Activated T-helper 1 cell treated with anti-CD3 and anti-CD28 coated beads, Interleukin-2, amount 50 U/mL, for 16 hours (primary cell): Measurements from ENCODE around the gene FIGLA.
A peak's percentile ranks its signal among the peaks of the same experiment; 100 is the strongest.
"Not testable (repeated sequence)": the region's sequence is repeated elsewhere in the genome, so short reads cannot be mapped to it uniquely, and the experiment has no call there.

Source experiments
- DNase-seq, 2 donors: peaks; one replicate each; pipeline ENCODE4 v3.0.0-alpha.2; 2020; ENCODE audit warnings: low read depth in 1 of 2, low spot score in 1 of 2

FIGLA gene

DNA sequence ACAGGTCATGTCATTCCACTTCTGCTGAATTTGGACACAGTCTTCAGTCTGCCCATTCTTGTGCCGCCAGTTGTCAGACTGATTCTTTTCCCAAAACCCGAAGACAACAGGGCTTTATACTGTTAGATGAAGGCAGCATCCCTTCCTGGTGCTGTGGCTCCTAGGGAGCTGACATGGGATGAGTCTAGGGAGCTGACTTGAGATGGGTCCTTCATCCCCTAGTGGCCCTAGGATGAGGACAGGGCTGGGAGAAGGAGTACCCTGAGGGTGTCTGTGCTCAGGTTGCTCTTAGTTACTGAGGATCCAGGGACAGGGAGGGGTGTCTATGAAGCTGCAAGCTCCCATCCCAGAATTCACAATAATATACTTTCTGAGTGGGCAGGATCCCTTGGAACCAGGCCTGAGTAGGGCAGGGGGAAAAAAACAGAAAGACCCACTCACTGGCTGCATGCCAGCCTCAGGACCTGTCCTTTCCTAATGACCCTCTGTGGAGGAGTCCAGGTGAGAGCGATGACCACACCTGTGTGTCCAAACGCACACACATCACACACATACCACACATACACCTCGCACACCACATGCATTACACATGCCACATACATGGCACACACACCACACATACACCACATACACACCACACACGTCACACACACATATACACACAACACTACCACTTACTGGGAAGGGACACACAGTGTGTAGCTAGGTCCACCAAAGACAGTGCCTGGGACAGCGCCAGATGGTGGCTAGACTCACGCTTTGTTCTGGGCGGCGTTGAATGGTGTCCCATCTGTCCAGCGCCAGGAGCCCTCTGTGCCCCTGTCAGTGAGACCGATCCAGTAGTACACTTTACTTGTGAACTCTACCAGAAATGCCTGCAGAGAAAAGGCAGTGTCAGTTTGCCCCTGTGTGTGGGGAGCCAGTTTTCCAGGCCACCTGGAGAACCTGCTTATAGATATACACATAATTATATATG, 18.8 kb upstream of the FIGLA start:
- no peak for DNase-seq

DNA sequence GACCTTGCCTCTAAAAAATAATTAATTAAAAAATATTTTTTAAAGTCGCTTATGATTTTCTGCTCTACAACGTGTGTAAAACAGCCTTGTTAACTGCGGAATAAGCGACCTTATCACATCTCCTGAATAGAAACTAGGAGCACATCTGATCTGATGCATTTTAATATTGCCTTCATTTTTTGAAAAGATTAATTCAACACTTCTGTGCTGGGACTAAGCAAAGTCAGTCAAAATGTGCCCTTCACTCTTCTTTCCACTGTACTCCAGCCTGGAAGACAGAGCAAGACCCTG, 17.3 kb upstream of the FIGLA start:
- DNase-seq, result no peak

GRCh38 chr2:70807102-70807827, 16.8 kb upstream of the FIGLA start:
- no peak for DNase-seq

GRCh38 chr2:70806620-70807019, 16.2 kb upstream of the FIGLA start:
- DNase-seq, result no peak

DNA sequence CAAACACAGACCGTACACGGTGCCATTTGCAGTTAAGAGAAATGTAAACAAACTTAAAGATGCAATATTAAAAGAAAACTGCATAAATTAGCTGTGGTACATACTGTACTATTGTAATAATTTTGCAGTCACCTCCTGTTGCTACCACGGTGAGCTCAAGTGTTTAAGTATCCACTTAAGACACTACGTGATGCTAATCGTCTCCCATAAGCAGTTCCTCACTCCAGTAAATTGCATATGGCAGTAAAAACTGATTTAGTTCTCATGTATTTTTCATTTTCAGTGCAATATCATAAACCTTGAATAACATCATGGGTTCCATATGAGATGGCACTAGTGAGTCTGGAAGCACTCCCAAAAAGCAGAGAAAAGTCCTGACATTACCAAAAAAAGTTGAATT, 15.6 kb upstream of the FIGLA start:
- DNase-seq, result no peak

DNA sequence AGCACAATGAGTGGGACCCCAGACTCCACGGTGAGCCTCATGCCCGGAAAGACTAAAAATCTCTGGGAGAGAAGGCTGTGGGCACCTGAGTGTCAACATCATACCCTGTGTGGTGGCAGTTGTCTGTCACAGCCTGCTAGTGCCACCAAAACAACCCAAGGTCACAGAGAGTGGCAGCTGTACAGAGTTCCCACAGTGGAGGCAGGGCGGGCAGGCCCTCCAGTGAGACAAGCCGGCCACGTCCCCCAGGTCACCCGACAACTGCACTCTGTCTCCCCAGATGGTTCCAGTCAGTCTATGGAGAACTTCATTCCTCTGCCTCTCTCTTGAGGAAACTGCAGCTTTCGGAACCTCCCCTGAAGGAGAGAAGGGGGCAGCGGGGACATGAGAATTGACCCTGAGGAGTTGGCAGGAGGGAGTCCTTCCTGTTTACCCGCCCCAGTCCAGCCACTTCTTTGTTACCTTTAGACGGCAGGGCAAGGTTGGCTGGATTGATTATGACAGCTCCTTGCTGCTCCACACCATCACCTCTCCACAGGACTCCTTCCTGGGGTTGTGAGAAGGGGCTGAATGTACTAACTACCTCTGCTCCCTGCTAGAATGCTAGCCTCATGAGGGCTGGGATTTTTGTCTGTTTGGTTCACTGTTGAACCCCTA, 11.3 kb upstream of the FIGLA start:
- DNase-seq, result no peak

DNA sequence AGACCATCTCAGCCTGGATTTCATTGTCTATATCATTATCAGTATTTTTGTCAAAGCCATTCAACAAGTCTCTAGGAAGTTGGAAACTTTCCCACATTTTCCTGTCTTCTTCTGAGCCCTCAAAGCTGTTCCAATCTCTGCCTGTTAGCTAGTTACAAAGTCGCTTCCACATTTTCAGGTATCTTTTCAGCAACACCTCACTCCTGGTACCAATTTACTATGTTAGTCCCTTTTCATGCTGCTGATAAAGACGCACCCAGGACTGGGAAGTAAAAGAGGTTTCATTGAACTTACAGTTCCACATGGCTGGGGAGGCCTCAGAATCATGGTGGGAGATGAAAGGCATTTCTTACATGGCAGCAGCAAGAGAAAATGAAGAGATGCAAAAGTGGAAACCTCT, 9.3 kb upstream of the FIGLA start:
- no peak for DNase-seq

GRCh38 chr2:70797996-70798395, 7.6 kb upstream of the FIGLA start:
- not testable (repeated sequence) for DNase-seq

GRCh38 chr2:70797506-70797905, 7.1 kb upstream of the FIGLA start:
- DNase-seq, result no peak

DNA sequence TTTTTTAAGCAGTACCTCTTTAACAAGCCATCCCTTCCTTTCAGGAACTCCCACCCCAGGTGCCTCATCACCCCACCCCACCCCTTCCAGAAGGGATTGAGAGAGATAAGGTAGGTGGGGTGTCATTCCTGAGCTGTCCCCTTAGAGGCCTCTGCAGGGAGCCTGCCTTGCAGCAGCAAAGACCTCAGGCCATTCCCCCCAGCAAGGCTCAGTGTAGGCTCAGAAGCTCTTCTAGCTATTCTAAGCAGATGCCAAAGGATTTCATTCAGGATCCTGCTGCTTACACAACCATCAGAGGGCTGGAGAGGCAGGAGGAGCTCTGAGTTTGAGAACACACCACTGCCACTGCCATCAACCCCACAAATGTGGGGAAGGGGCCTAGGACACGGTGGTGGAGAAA, 5.8 kb upstream of the FIGLA start:
- DNase-seq, result no peak

- DNase-seq, result no peak
Observed at GRCh38 chr2:70795164-70795995, 4.9 kb upstream of the FIGLA start.

DNA sequence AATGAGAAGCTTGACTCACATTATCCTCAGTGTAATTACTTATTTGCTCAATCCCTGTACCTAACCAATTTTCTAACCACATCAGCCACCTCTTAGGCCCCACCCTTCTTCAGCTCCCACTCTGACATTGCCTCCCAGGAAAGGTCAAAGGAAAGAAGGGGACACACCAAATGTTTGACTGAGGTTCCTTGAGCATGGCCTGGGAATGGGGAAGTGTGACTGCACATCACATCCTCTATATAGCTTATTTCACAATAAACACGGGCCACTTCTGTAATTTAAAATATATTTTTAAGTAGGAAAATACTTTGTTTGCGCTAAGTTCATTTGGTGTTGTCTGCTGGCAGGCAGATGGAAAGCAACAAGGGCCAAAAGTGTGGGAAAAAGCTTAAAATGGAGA, 3.0 kb upstream of the FIGLA start:
- no peak for DNase-seq

DNA sequence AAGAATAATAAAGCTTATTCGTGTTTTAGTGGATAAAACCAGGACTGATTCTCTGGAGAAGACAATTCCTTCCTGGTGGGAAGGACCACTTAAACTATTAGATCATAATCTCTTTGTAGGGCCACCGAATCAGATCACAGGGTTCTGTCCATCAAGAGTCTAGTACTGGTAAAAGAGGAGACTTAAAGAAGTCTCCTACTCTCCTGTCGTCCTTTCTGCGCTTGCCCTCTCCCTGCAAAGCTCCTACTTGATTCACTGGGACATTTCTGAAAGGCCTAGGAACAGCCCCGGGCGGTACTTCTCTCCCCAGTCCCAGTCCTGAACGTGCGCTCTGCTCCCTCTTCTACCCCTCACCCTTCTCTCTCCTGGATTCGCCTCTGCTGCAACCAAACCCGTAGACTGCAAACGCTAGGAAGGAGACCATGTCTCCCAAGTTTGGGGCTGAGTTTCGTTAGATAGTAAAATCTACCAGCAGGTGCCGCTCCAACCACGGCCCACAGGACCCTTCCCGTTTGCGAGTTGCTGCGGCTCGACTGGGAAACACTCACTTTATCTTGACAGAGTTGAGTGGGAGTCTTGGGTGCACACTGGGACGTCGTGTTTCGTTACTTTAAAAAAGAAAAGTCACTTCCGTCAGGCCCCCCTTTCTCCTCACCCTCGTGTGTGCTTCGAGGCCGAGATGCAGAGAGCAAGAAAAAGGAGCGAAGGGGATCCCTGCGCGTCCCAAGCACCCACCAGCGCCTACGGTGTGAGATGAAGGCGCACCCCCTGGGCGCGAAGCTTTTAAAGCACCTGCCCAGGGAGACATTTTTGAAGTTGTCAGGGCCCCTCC, 923 bp downstream of the FIGLA start:
- peak in 1 of 2 donors; percentile 27 for DNase-seq

- DNase-seq, result no peak
Observed at GRCh38 chr2:70785137-70785911, 5.1 kb downstream of the FIGLA start.

DNA sequence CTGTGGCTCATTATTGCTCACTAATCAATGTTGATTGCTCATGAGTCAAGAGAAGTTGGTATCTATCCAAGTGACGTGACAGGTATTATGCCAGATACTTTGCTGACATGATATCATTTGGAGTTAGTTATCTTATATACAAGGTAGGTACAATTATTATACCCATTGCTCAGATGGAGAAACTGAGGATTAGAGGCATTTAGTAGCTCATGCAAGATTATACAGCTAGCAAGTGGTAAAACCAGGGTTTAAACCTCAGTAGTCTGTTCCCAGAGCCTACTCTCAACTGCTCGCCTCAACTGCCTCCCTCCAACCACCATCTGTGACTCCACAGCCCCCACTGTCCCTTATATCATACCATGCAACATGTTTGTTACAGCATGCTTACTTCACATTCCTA, 6.1 kb downstream of the FIGLA start:
- DNase-seq, result no peak

GRCh38 chr2:70779911-70780545, 10.4 kb downstream of the FIGLA start:
- no peak for DNase-seq

- DNase-seq, result no peak
Observed at GRCh38 chr2:70779491-70779890, 11.0 kb downstream of the FIGLA start.

GRCh38 chr2:70778676-70779075, 11.8 kb downstream of the FIGLA start:
- no peak for DNase-seq

DNA sequence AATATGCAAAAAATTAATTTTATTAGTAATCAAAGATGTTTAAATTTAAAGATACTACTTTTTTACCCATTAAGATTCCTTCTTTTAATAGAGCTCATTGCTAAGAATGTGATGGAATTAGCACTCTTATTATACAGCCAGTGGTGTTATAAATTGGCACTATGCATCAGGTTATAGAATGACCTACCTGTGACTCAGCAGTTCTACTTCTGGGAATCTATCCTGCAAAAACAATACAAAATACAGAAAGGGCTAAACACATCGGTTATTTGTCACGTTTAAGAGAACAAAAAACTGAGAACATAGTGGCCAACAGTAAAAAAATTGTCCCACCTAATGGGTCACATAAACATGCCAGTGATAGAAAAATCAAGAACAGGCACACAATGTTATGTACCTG, 13.0 kb downstream of the FIGLA start:
- no peak for DNase-seq
